NCI-H1092 treated with DMSO at 0.1 percent for 48 hours (cell line): ENCODE results near the gene BRAT1.
"Not testable (repeated sequence)": the region's sequence is repeated elsewhere in the genome, so short reads cannot be mapped to it uniquely, and the experiment has no call there.

Experiments
- DNase-seq: peaks from one replicate; lab custom pipeline; 2025; lab: John Stamatoyannopoulos, UW

The BRAT1 gene

GRCh38 chr7:2535872-2536627, 19.3 kb downstream of the BRAT1 start:
- not testable (repeated sequence) for DNase-seq

GRCh38 chr7:2534214-2534613, 21.1 kb downstream of the BRAT1 start:
- not testable (repeated sequence) for DNase-seq

GRCh38 chr7:2533566-2533965, 21.8 kb downstream of the BRAT1 start:
- not testable (repeated sequence) for DNase-seq

- not testable (repeated sequence) for DNase-seq
Observed at GRCh38 chr7:2532816-2533215, 22.5 kb downstream of the BRAT1 start.

GRCh38 chr7:2532199-2532772, 23.0 kb downstream of the BRAT1 start:
- not testable (repeated sequence) for DNase-seq

GRCh38 chr7:2531796-2532110, 23.6 kb downstream of the BRAT1 start:
- not testable (repeated sequence) for DNase-seq

GRCh38 chr7:2530994-2531795, 24.1 kb downstream of the BRAT1 start:
- DNase-seq: not testable (repeated sequence)

GRCh38 chr7:2530071-2530987, 25.0 kb downstream of the BRAT1 start:
- no peak for DNase-seq

GRCh38 chr7:2529161-2530070, 25.9 kb downstream of the BRAT1 start:
- no peak for DNase-seq

GRCh38 chr7:2528481-2529095, 26.7 kb downstream of the BRAT1 start:
- no peak for DNase-seq

- DNase-seq: no peak
Observed at GRCh38 chr7:2527505-2528467, 27.5 kb downstream of the BRAT1 start.

GRCh38 chr7:2526659-2527504, 28.4 kb downstream of the BRAT1 start:
- DNase-seq: no peak

- DNase-seq: peak; percentile 34
Observed at GRCh38 chr7:2525658-2526630, 29.4 kb downstream of the BRAT1 start.

- DNase-seq: no peak
Observed at GRCh38 chr7:2524808-2525657, 30.3 kb downstream of the BRAT1 start.

- DNase-seq: peak; percentile 89
Observed at GRCh38 chr7:2523941-2524807, 31.1 kb downstream of the BRAT1 start.
